Measurements from ENCODE around the gene SUMO1.
"Not testable (repeated sequence)": the region's sequence is repeated elsewhere in the genome, so short reads cannot be mapped to it uniquely, and the experiment has no call there.

GRCh38 chr2:202276078-202276720, 37.8 kb upstream of the SUMO1 start:
- TF ChIP-seq, protein P1, sequence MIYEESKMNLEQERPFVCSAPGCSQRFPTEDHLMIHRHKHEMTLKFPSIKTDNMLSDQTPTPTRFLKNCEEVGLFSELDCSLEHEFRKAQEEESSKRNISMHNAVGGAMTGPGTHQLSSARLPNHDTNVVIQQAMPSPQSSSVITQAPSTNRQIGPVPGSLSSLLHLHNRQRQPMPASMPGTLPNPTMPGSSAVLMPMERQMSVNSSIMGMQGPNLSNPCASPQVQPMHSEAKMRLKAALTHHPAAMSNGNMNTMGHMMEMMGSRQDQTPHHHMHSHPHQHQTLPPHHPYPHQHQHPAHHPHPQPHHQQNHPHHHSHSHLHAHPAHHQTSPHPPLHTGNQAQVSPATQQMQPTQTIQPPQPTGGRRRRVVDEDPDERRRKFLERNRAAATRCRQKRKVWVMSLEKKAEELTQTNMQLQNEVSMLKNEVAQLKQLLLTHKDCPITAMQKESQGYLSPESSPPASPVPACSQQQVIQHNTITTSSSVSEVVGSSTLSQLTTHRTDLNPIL (CRISPR knock-in tag; IDR thresholded peaks at IDR 0.05): not testable (repeated sequence)
- TF ChIP-seq, protein P2, sequence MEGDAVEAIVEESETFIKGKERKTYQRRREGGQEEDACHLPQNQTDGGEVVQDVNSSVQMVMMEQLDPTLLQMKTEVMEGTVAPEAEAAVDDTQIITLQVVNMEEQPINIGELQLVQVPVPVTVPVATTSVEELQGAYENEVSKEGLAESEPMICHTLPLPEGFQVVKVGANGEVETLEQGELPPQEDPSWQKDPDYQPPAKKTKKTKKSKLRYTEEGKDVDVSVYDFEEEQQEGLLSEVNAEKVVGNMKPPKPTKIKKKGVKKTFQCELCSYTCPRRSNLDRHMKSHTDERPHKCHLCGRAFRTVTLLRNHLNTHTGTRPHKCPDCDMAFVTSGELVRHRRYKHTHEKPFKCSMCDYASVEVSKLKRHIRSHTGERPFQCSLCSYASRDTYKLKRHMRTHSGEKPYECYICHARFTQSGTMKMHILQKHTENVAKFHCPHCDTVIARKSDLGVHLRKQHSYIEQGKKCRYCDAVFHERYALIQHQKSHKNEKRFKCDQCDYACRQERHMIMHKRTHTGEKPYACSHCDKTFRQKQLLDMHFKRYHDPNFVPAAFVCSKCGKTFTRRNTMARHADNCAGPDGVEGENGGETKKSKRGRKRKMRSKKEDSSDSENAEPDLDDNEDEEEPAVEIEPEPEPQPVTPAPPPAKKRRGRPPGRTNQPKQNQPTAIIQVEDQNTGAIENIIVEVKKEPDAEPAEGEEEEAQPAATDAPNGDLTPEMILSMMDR (IDR thresholded peaks at IDR 0.05 in 2 of 3, conservative IDR thresholded peaks at IDR 0.05 in 1 of 3; ENCODE audit: insufficient read depth in 2 of 3, low read depth in 1 of 3, low read length in 3 of 3): not testable (repeated sequence)
- TF ChIP-seq, protein P3, sequence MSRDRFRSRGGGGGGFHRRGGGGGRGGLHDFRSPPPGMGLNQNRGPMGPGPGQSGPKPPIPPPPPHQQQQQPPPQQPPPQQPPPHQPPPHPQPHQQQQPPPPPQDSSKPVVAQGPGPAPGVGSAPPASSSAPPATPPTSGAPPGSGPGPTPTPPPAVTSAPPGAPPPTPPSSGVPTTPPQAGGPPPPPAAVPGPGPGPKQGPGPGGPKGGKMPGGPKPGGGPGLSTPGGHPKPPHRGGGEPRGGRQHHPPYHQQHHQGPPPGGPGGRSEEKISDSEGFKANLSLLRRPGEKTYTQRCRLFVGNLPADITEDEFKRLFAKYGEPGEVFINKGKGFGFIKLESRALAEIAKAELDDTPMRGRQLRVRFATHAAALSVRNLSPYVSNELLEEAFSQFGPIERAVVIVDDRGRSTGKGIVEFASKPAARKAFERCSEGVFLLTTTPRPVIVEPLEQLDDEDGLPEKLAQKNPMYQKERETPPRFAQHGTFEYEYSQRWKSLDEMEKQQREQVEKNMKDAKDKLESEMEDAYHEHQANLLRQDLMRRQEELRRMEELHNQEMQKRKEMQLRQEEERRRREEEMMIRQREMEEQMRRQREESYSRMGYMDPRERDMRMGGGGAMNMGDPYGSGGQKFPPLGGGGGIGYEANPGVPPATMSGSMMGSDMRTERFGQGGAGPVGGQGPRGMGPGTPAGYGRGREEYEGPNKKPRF (IDR thresholded peaks at IDR 0.05; ENCODE audit: low read depth, low read length): not testable (repeated sequence)
- not testable (repeated sequence) for TF ChIP-seq SMARCB1 (IDR thresholded peaks at IDR 0.05; ENCODE audit: insufficient read length, low read depth); PCBP1 (IDR thresholded peaks at IDR 0.05; ENCODE audit: low read depth, low read length, poor library complexity, severe bottlenecking); ZNF274 (IDR thresholded peaks at IDR 0.05; ENCODE audit: borderline replicate concordance, low read depth, low read length); SMARCA5 (IDR thresholded peaks at IDR 0.05); EZH2 (IDR thresholded peaks at IDR 0.05; ENCODE audit: borderline replicate concordance, low read depth, low read length); CTBP1 (IDR thresholded peaks at IDR 0.05; ENCODE audit: borderline replicate concordance); YY1 (IDR thresholded peaks at IDR 0.05; ENCODE audit: borderline replicate concordance in 1 of 3, control insufficient read depth in 1 of 3, extremely low read depth in 1 of 3, insufficient read depth in 3 of 3, insufficient read length in 1 of 3, insufficient replicate concordance in 2 of 3, low read depth in 1 of 3, low read length in 2 of 3)

Data from K562 (cell line).